IPS-18c (cell line): Measurements from ENCODE around the gene RAB35.
"Not testable (repeated sequence)": the region's sequence is repeated elsewhere in the genome, so short reads cannot be mapped to it uniquely, and the experiment has no call there.

Experiments
- H3K4me3 ChIP-seq: 2 replicates; pipeline ENCODE4 v1.7.0; 2013; ENCODE audit warnings: low read depth, mild to moderate bottlenecking, low read length, moderate library complexity; ENCODE audit not compliant: insufficient read depth
- H3K9me3 ChIP-seq: one replicate; pipeline ENCODE4 v1.6.1; 2013; ENCODE audit warnings: mild to moderate bottlenecking, low read length, moderate library complexity; ENCODE audit not compliant: control insufficient read depth, insufficient read depth

Gene RAB35

GRCh38 chr12:120056739-120057138, 59.8 kb downstream of the RAB35 start:
- H3K9me3 ChIP-seq, result no peaks in the 10 kb centered on the region
- no peak overlapping the region for H3K4me3 ChIP-seq

GRCh38 chr12:120055231-120056000, 61.1 kb downstream of the RAB35 start:
- no peaks in the 10 kb centered on the region for H3K9me3 ChIP-seq
- H3K4me3 ChIP-seq, result no peak overlapping the region

GRCh38 chr12:120054293-120054692, 62.3 kb downstream of the RAB35 start:
- H3K9me3 ChIP-seq, result no peaks in the 10 kb centered on the region
- no peak overlapping the region for H3K4me3 ChIP-seq

GRCh38 chr12:120051535-120051934, 65.0 kb downstream of the RAB35 start:
- Histone ChIP-seq H3K9me3 (no peaks in the 10 kb centered on the region), H3K4me3 (no peak overlapping the region)

DNA sequence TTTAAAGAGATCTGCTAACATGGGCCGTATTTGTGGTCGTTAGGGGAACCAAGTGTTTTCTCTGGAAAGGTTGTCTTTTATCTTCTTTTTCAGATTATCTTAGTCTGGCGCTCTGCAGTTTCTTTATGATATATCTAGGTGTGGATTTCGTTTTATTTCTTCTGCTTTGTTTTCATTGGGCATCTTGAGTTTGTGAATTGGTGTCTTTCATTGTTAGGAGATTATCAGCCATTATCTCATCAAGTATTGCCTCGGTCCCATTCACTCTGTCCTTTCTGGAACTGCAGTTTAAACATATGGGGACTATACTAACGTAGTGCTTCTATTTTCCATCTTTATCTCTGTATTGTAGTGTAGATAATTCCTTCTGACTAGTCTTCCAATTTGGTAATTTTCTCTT, 67.1 kb downstream of the RAB35 start:
- H3K9me3 ChIP-seq, result no peaks in the 10 kb centered on the region
- H3K4me3 ChIP-seq, result no peak overlapping the region

DNA sequence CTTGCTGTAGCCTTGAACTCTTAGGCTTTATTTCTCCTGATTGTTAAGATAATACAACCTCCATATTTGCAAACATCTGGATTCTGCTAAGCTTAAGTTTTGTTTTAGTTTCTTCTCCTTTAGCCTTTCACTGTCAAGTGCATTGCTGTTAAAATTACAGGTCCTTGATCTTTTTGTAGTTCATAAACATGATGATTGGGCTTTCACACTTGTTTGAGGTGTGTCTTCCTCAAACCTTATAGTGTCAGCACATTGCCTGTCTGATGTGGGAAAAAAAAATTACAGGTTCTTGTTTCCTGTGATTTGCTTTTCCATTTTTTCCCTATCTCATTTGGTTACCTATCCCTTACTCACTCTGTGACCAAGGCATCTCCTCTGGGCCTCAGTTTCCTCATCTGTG, 68.3 kb downstream of the RAB35 start:
- no peak overlapping the region for H3K4me3 ChIP-seq
- no peaks in the 10 kb centered on the region for H3K9me3 ChIP-seq

- no peak overlapping the region for H3K4me3 ChIP-seq
- H3K9me3 ChIP-seq, result no peaks in the 10 kb centered on the region
These were observed 69.5 kb downstream of the RAB35 start for GRCh38 chr12:120047072-120047471.

DNA sequence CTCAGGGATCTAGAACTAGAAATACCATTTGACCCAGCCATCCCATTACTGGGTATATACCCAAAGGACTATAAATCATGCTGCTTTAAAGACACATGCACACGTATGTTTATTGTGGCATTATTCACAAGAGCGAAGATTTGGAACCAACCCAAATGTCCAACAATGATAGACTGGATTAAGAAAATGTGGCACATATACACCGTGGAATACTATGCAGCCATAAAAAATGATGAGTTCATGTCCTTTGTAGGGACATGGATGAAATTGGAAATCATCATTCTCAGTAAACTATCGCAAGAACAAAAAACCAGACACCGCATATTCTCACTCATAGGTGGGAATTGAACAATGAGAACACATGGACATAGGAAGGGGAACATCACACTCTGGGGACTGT, 71.2 kb downstream of the RAB35 start:
- H3K4me3 ChIP-seq, H3K9me3 ChIP-seq: not testable (repeated sequence)
